CD4-positive, alpha-beta T cell treated with Interleukin-17A for 1 hour (primary cell): ENCODE measurements around the gene CACNA1D.
"Not testable (repeated sequence)": the region's sequence is repeated elsewhere in the genome, so short reads cannot be mapped to it uniquely, and the experiment has no call there.

Source experiments
- DNase-seq: peaks from one replicate; pipeline ENCODE4 v3.0.0-alpha.2; 2020

Gene CACNA1D

GRCh38 chr3:53530205-53530604, 35.8 kb downstream of the CACNA1D start:
- no peak for DNase-seq

DNA sequence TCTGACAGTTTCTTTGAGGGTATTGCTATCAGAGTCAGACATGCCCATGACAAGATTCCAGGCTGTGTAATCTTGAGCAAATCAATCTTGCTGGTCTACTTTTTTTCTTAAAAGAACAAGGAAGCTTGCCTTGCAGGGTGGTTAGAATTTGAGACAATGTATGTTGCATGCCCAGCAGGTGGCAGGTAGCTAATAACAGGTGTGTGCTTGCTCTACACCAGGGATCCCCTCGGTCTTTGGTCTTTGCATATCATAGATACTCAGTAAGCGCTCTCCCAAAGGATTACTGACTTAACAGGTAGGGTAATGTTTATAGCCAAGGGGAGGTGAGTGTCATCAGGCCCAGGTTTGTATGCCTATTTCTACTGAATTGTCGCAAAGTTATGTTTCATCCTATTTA, 37.3 kb downstream of the CACNA1D start:
- DNase-seq: no peak

GRCh38 chr3:53533472-53533871, 39.1 kb downstream of the CACNA1D start:
- DNase-seq: no peak

GRCh38 chr3:53534216-53534615, 39.8 kb downstream of the CACNA1D start:
- no peak for DNase-seq

DNA sequence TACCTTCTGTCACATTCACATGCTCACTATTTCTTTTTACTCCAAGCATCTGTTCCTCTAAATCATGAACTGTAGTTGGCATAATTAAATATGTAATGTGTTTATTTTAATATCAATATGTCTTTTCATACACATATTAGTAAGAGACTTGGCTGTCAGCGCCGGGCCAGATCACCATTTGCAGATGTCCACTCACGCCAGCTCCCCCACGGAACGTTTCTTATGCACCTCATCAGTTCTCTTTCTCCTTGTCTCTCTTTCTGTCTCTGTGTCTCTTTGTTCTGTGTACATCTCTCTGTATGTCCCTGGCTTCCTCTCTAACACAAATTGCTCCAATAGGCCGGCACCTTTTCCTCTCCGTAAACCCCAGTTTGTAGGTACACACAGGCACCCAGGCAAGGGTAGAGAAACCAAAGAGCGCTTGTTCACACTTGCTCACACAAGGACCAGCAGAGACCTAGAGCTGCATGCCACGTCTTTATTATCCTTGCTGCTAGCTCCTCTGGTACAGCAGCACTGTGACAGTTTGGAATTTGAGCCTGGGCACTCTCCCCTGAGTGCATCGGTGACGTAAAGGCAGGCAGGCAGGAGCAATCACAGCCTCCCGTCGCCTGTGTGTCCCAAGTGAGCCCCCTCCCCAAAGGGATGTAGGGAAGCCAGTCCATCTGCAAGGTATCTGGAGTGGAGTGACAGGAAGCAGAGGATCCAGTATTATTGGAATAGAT, 40.4 kb downstream of the CACNA1D start:
- no peak for DNase-seq

DNA sequence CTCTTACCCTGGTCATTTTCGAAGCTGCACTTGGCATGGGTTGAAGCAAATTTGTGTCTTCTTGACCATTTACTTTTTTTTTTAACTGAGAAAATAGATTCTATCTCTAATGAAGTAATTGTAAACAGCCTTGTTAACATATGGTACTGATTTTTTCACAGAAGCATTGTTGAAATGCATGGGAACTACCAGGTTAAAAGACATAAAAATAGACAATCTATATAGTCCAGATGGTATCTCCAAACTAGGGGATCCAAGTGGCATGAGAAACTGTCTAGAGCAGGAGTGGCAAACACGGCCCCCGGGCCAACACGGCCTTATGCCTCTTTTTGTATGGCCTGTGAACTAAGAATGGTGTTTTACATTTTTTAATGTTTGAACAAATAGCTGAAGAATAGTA, 41.9 kb downstream of the CACNA1D start:
- DNase-seq: no peak

DNA sequence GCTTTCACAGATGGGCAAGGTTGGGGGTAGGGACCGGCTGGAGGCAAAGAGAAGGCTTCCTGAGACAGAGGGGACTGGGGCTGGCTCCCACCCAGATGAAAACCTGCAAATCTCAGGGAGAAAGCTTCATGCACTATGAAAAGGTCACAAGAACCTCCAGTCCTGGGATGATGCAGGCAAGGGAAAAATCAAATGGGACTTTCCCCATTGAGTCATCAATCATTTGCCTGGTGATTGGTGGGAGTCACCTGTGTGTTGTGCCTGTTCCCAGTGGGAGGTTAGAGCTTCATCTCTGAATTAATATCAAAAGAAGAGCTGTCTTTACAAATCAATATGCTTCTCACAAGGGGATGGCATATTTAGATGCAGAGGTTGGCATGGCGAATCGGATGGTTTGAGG, 49.9 kb downstream of the CACNA1D start:
- no peak for DNase-seq

DNA sequence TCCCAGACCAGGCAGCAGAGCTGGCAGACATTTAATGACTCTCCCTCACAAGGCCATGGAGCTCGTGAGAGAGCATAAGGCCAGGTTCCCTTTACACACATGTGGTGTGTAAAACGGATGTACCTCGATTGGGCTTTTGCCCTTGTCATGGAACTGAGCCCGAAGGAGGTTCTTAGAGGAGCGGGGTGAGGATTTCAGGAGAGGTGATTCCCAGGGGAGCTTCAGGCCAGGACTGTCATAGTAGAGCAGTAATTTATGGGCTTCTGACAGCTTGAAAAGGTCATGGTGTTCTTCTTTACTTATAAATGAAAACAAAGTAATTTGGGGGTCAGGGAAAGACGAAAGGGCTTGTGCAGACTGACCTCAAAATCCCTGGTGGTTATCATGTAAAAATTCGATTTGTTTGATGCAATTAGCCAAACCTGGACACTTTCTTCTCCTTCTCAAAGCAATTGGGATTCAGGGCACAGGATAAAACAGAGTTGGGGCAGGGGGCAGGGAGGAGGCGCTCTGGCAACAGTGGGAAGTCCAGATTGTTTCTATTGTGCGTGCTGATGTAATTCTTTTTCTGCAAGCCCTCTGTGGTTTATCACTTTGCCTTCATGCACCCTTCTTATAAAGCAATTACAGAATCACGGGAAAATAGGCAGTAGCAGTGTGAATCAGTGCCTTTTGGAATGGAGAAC, 51.0 kb downstream of the CACNA1D start:
- DNase-seq: no peak

GRCh38 chr3:53545996-53546359, 51.6 kb downstream of the CACNA1D start:
- DNase-seq: no peak

- no peak for DNase-seq
These were observed 52.9 kb downstream of the CACNA1D start for GRCh38 chr3:53547327-53547726.

DNA sequence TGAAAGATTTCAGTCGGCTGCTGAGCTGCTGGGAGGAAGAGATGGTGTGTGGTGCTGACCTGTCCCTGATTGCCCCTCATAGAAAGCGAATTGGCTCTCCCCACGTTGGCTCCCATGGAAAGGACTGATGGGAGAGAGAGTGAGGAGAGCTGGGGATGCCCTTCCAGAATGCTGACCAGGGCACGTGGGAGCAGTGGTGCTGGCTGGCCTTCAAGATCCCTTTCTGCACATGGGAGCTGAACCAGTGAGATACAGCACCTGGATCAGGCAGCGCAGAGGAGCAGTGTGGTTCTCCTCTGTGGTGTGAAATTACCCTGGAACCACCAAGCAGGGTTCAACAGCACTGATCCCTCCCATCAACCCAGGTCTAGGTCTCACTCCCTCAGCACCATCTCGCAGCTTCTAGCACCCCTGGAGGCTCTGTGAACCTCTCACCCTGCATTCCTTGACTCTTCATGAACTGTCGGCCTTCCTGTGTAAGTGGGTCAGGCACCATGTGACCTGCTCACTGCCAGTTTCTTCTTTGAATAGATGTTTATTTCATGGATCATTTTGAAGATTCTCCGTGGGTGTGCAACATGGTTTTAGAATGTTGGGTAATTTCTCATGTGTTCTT, 55.7 kb downstream of the CACNA1D start:
- DNase-seq: no peak

DNA sequence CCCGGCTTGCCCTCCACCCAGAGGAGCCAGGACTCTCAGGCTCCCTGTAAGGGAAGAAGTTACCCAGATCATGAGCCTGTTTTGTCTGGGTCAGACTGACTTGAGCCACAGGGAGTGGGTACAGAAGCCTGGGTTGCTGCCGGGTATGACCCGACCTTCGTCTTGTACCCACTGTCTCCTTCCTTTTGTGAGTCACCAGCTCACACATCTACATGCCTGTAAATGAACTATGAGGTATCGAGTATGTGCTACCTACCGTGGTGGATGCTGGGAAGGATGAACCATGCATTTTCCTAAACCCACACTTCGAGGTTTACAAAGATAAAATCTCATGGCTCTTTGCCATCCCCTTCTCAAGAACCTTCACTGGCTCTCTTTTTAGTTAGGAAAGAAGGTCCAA, 56.9 kb downstream of the CACNA1D start:
- no peak for DNase-seq

DNA sequence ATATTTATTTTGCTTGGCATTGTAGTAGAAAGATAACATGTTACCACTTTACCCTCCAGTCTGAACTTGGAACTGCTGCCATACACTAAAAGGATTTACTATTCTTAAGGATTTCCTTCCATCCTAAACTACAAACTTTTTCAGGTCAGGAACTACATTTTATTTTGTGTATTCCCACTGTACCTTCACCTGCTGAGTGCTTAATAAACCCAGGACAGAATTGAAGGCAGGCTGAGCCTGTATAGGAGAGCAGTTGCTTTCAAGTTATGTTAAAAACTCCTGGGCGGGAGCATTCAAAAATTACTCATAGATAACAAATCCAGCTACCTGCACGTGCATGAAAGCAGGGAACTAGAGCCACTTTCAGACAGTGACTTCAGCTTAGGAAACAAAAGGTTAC, 58.3 kb downstream of the CACNA1D start:
- DNase-seq: no peak

DNA sequence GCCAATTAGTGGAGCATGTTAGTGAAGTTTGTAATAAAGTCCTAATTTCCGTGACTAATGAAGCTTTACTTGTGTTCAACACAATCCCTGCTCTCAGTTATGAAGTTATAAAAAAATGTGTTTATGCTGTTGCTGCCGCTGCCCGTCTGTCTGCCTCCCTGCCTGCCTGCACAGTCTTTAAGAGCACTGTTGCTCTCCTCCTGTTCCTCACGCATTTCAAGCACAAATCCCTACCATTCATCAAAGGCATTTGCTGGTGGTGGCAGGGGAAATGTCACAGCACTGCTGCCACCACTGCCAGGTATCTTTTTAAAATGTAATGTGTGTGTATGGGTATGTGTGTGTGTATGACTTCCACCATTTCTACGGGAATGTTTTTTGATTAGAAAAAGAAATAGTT, 58.8 kb downstream of the CACNA1D start:
- no peak for DNase-seq

DNA sequence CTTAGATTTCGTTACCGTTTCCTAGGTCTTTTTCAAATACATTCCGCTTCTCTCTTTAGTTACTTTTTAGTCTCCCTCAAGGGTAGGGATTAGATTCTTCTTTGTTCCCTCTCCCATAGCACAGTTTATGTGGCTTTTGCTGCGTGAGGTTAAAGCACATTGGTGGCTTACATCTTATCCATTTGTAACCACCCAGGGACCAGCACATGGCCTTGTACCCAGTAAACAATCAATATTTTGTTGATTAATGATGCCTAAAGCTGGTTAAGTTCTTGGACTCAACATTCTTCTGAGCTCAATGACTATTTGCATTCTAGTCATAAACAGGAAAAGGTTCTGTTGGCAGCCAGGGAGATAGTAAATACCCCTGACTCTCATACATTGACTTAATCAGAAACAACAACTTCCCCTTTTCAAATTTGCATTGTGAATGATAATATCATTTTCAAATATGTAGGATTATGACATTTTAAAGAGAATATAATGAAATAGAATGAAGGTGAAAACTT, 60.2 kb downstream of the CACNA1D start:
- no peak for DNase-seq

DNA sequence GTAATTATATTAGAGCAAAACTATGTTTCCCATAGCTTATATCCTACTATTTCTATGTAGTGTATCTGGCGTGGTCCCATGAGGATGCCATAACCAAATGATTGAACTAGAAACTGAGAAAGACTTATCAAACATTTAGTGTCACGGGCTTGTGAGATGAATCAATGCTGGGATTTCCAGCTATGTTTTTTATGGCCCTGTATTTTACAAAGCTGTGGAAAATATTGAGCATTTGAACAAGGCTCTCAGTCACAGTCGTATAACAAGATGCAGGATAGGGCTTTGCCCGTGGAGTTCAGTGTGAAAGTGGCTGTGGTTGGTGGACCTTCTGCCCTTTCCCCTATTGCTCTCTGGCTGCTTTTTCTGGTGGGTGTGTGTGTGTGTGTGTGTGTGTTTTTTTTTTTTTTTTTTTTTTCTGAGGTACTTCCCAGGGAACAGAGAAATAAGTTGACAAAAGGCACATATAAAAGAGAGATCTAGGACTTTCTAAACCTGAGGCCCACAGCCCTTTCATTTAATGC, 60.7 kb downstream of the CACNA1D start:
- DNase-seq: no peak

GRCh38 chr3:53566461-53567145, 72.2 kb downstream of the CACNA1D start:
- DNase-seq: no peak

GRCh38 chr3:53570081-53570480, 75.7 kb downstream of the CACNA1D start:
- DNase-seq: no peak

GRCh38 chr3:53570709-53571108, 76.3 kb downstream of the CACNA1D start:
- no peak for DNase-seq

- no peak for DNase-seq
These were observed 76.9 kb downstream of the CACNA1D start for GRCh38 chr3:53571264-53571663.

DNA sequence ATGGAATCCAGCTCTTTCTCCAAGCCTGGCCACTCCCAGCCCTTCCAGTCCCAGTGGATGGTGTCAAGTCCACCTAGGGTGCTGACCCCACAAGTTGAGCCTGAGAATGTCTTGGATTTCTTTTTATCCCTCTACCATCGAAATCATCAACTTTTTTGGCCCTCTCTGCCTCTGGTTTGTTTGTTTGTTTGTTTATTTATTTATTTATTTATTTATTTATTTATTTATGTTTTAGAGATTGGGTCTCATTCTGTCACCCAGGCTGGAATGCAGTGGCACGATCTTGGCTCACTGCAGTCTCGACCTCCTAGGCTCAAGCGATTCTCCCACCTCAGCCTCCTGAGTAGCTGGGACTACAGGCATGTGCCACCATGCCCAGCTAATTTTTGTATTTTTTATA, 77.8 kb downstream of the CACNA1D start:
- DNase-seq: not testable (repeated sequence)

GRCh38 chr3:53577506-53577905, 83.1 kb downstream of the CACNA1D start:
- DNase-seq: no peak

GRCh38 chr3:53579636-53580035, 85.2 kb downstream of the CACNA1D start:
- no peak for DNase-seq
